ENCODE results near the gene PRAC1. TPM values are rescaled to one million over a fixed set of nuclear protein-coding genes. Genes with fewer than 3 reads are reported as not detected.

PRAC1 gene
- total RNA-seq, 1 experiment from 2014 or later = 60.8 TPM

DNA sequence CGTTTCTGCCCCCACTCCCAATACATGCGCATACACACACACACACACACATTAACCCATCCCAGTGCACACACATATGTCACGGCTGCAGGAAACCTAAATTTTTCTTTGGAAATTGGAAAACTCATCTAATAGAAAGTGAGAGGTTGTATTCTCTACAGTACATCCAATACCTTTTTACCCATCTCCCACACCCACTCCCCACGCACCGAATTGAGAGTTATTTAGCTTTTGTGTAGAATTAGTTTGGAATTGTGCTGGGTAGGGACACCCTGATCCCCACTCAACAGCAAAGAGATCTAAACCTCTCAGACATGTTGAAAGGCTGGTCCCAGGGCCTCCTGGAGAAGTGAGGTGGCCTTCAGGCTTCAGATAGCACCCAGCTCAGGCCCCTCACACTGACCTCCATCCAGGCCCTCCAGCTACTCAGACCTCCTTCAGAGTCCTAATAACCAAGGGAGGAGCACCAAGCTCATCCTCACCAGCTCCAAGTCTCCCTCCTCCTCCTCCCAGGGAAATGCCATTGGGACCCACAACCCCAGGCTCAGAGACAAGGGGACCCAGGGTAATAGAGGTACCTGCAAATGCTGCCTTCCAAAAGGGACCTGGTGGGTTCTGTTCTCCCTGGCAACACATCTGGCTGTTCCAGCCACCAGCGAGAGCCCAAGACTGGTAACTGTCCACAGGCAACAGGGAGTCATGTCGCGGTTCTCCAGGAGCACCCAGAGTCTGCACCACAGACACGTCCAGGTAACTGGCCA lies 5.3 kb upstream of the PRAC1 start (continued):
- TF ChIP-seq, protein P1, sequence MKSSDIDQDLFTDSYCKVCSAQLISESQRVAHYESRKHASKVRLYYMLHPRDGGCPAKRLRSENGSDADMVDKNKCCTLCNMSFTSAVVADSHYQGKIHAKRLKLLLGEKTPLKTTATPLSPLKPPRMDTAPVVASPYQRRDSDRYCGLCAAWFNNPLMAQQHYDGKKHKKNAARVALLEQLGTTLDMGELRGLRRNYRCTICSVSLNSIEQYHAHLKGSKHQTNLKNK (CRISPR knock-in tag; IDR thresholded peaks at IDR 0.05) = no peak
- TF ChIP-seq, protein P2, sequence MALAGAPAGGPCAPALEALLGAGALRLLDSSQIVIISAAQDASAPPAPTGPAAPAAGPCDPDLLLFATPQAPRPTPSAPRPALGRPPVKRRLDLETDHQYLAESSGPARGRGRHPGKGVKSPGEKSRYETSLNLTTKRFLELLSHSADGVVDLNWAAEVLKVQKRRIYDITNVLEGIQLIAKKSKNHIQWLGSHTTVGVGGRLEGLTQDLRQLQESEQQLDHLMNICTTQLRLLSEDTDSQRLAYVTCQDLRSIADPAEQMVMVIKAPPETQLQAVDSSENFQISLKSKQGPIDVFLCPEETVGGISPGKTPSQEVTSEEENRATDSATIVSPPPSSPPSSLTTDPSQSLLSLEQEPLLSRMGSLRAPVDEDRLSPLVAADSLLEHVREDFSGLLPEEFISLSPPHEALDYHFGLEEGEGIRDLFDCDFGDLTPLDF (CRISPR knock-in tag; IDR thresholded peaks at IDR 0.05) = no peak
- TF ChIP-seq, protein P3, sequence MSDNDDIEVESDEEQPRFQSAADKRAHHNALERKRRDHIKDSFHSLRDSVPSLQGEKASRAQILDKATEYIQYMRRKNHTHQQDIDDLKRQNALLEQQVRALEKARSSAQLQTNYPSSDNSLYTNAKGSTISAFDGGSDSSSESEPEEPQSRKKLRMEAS (CRISPR knock-in tag; IDR thresholded peaks at IDR 0.05) = no peak

DNA sequence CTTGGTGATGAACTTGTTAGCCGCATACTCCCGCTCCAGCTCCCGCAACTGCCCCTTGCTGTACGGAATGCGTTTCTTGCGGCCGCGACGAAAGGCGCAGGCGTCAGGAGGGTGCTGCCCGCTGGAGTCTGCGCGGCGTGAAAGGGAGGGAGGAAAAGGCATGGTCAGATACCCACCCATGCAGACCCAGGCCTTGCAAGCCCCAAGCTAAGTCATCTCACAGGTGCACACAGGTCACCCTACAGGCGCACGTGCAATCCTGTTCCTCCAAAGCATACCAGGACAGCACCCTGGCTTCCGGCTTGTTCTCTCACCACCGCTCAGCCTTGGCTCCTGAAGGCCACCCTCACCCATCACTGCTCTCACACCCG lies 4.6 kb upstream of the PRAC1 start:
- no peak overlapping the region for H3K4me3 Mint-ChIP-seq
- H3K9me3 Mint-ChIP-seq = no peaks in the 10 kb centered on the region
- ChIA-PET POLR2A (no interaction called here), CTCF (interaction anchor here (1.4 to 10.9 kb wide), 3 partner anchors 52 to 152 kb away, joined by 3 to 218 read pairs (median 127); no protein-coding TSS in a partner anchor)
- peaks cover 100% of the 10 kb centered on the region for H3K27me3 Mint-ChIP-seq (ENCODE audit: low read depth)
- TF ChIP-seq GRHL2 (CRISPR knock-in tag; IDR thresholded peaks at IDR 0.05; ENCODE audit: insufficient replicate concordance, severe bottlenecking) = peak; percentile 63
- TF ChIP-seq ELF4 (CRISPR knock-in tag; IDR thresholded peaks at IDR 0.05; ENCODE audit: low read depth) = no peak
- DNase-seq (ENCODE audit: low spot score) = no peak
- H3K4me1 Mint-ChIP-seq = peaks cover 43% of the 10 kb centered on the region
- ATAC-seq = no peak
- H3K36me3 Mint-ChIP-seq = no peaks in the 10 kb centered on the region
- H3K27ac Mint-ChIP-seq = no peak overlapping the region

DNA sequence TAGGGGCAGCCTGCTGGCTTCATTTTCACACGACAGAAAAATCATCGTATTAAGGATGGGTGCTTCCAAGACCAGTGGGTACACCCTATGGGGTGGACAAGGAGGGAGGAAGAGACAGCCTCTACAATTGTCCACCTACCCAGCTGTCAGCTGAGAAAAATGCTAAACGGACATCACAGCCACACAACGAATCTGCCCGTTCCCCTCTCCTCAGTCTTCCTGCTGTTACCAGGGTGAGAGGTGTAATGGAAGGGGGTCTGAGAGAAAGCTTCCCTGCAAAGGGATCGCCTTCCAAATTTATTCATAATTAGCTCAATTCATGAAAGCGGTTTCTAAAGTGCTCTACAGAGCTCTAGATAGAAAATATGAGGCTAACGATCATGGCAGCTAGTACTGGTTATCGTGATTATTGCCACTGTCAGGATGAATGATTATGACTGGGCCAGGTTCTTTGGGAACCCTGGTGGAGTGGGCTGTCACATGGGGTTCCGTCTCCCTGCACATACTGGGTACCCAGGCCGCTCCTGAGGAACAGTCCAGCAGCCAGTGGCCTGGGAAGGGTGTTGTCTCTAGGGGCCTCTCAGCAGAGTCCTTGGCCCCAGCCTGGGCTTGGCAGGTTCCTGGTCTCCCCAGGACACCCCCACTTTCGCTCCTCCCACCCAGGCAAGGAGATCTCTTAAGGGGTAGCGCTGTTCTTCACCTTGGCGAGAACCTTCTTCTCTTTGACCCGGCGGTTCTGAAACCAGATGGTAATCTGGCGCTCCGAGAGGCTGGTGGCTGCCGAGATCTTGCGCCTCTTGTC lies 4.0 kb upstream of the PRAC1 start:
- DNase-seq (ENCODE audit: low spot score) (no peak), ATAC-seq (no peak)
- Mint-ChIP-seq H3K36me3 (no peaks in the 10 kb centered on the region), H3K4me1 (peaks cover 43% of the 10 kb centered on the region), H3K27ac (no peak overlapping the region), H3K27me3 (ENCODE audit: low read depth) (peaks cover 100% of the 10 kb centered on the region), H3K9me3 (no peaks in the 10 kb centered on the region), H3K4me3 (no peak overlapping the region)
- TF ChIP-seq, protein P4, sequence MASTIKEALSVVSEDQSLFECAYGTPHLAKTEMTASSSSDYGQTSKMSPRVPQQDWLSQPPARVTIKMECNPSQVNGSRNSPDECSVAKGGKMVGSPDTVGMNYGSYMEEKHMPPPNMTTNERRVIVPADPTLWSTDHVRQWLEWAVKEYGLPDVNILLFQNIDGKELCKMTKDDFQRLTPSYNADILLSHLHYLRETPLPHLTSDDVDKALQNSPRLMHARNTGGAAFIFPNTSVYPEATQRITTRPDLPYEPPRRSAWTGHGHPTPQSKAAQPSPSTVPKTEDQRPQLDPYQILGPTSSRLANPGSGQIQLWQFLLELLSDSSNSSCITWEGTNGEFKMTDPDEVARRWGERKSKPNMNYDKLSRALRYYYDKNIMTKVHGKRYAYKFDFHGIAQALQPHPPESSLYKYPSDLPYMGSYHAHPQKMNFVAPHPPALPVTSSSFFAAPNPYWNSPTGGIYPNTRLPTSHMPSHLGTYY (CRISPR knock-in tag; IDR thresholded peaks at IDR 0.05) = no peak
- TF ChIP-seq NR1H2 (CRISPR knock-in tag; IDR thresholded peaks at IDR 0.05) (no peak), ZNF232 (CRISPR knock-in tag; IDR thresholded peaks at IDR 0.05) (no peak), OVOL2 (CRISPR knock-in tag; IDR thresholded peaks at IDR 0.05; ENCODE audit: borderline replicate concordance) (no peak), RORB (CRISPR knock-in tag; IDR thresholded peaks at IDR 0.05) (no peak), SMAD3 (CRISPR knock-in tag; IDR thresholded peaks at IDR 0.05; ENCODE audit: borderline replicate concordance) (no peak), FOXJ3 (CRISPR knock-in tag; IDR thresholded peaks at IDR 0.05; ENCODE audit: borderline replicate concordance) (no peak)
- TF ChIP-seq, protein P5, sequence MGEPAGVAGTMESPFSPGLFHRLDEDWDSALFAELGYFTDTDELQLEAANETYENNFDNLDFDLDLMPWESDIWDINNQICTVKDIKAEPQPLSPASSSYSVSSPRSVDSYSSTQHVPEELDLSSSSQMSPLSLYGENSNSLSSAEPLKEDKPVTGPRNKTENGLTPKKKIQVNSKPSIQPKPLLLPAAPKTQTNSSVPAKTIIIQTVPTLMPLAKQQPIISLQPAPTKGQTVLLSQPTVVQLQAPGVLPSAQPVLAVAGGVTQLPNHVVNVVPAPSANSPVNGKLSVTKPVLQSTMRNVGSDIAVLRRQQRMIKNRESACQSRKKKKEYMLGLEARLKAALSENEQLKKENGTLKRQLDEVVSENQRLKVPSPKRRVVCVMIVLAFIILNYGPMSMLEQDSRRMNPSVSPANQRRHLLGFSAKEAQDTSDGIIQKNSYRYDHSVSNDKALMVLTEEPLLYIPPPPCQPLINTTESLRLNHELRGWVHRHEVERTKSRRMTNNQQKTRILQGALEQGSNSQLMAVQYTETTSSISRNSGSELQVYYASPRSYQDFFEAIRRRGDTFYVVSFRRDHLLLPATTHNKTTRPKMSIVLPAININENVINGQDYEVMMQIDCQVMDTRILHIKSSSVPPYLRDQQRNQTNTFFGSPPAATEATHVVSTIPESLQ (CRISPR knock-in tag; IDR thresholded peaks at IDR 0.05) = no peak
- TF ChIP-seq, protein P6, sequence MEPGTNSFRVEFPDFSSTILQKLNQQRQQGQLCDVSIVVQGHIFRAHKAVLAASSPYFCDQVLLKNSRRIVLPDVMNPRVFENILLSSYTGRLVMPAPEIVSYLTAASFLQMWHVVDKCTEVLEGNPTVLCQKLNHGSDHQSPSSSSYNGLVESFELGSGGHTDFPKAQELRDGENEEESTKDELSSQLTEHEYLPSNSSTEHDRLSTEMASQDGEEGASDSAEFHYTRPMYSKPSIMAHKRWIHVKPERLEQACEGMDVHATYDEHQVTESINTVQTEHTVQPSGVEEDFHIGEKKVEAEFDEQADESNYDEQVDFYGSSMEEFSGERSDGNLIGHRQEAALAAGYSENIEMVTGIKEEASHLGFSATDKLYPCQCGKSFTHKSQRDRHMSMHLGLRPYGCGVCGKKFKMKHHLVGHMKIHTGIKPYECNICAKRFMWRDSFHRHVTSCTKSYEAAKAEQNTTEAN (CRISPR knock-in tag; IDR thresholded peaks at IDR 0.05) = no peak
- CTCF ChIA-PET = interaction anchor here (1.4 to 10.9 kb wide), 6 partner anchors 9 to 153 kb away, joined by 3 to 218 read pairs (median 69); no protein-coding TSS in a partner anchor
- POLR2A ChIA-PET = no interaction called here
